Measurements from ENCODE around the gene RREB1.

Gene RREB1

GRCh38 chr6:7257521-7258230 lies 149.9 kb downstream of the RREB1 start:
- TF ChIP-seq CTCF (IDR thresholded peaks at IDR 0.05), result no peak
- Histone ChIP-seq H3K36me3 (no peaks in the 10 kb centered on the region), H3K4me3 (ENCODE audit: low read depth in 1 of 2, low read length in 1 of 2) (no peak overlapping the region), H3K27me3 (no peaks in the 10 kb centered on the region), H3K4me1 (ENCODE audit: control insufficient read depth in 1 of 2, insufficient read depth in 1 of 2, low read depth in 1 of 2, low read length in 1 of 2) (peaks cover 40 to 50% of the 10 kb centered on the region in 2 experiments), H3K27ac (no peak overlapping the region), H3K9me3 (no peaks in the 10 kb centered on the region)

DNA sequence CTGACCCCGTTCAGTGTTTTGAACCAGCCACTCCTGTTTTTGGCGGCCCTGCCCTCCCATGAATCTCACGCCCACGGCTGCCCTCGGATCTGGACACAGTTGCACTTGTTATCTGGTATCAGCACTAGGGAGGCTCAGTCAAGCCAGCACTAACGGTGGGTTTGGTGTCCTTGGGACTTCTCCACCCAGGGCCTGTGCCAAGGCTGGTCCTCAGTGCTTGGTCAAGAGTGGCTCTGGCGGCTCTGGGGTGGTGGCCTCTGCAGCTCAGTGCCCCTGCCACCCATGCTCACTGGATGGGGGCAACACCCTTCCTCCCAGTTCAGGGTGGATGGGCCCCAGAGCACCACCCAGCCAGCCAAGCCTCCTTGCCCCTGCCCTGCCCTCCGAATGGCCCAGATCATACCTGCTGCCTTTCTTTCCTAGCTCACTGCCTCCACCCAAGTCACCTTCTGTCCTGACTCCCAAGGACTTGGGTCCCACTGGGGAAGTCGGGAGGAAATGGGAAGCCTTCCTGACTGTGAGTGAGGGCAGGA lies 150.5 kb downstream of the RREB1 start:
- Histone ChIP-seq H3K27ac (no peak overlapping the region), H3K9me3 (no peaks in the 10 kb centered on the region), H3K36me3 (no peaks in the 10 kb centered on the region), H3K4me3 (ENCODE audit: low read depth in 1 of 2, low read length in 1 of 2) (no peak overlapping the region), H3K4me1 (ENCODE audit: control insufficient read depth in 1 of 2, insufficient read depth in 1 of 2, low read depth in 1 of 2, low read length in 1 of 2) (peaks cover 46 to 56% of the 10 kb centered on the region in 2 experiments), H3K27me3 (no peaks in the 10 kb centered on the region)
- TF ChIP-seq CTCF (IDR thresholded peaks at IDR 0.05), result no peak

DNA sequence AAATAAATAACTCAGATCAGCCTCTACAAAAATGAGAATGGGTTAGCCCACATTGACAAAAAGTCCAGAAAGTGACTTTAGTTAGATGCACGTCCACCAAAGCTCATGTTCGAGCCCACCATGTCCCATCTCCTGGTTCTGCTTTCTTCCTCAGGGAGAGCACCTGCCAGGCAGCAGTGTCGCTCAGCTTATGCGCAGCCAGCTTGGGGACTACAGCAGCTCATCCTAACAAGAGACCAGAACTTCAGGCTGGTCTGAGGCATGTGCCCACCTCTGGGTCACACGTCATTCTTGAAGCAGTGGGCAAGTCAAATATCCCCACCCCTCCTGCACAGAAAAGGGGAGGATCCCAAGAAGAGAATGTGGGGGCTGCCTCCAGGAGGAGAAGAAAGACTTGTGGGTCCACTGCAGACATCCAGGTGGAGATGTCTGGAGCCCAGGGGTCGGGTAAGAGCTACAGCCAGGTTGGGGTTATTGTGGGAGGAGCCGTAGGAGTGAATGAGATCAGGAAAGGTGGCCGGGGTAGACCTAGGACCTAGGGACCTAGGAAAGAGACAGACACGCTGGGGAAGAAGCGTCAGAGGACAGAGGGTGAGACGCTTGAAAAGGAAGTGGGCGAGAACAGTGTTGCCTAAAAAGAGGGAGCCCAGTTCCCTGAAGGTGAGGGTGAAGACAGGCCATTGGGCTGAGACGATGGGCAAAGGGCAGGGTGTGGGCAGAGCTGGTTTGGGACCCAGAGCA lies 152.7 kb downstream of the RREB1 start:
- Histone ChIP-seq H3K4me1 (ENCODE audit: control insufficient read depth in 1 of 2, insufficient read depth in 1 of 2, low read depth in 1 of 2, low read length in 1 of 2) (peaks cover 38 to 51% of the 10 kb centered on the region in 2 experiments), H3K27ac (peak overlapping the region; percentile 93), H3K4me3 (ENCODE audit: low read depth in 1 of 2, low read length in 1 of 2) (peak overlapping the region; percentile 67 to 77), H3K36me3 (no peaks in the 10 kb centered on the region), H3K27me3 (no peaks in the 10 kb centered on the region), H3K9me3 (no peaks in the 10 kb centered on the region)
- no peak for TF ChIP-seq CTCF (IDR thresholded peaks at IDR 0.05)

DNA sequence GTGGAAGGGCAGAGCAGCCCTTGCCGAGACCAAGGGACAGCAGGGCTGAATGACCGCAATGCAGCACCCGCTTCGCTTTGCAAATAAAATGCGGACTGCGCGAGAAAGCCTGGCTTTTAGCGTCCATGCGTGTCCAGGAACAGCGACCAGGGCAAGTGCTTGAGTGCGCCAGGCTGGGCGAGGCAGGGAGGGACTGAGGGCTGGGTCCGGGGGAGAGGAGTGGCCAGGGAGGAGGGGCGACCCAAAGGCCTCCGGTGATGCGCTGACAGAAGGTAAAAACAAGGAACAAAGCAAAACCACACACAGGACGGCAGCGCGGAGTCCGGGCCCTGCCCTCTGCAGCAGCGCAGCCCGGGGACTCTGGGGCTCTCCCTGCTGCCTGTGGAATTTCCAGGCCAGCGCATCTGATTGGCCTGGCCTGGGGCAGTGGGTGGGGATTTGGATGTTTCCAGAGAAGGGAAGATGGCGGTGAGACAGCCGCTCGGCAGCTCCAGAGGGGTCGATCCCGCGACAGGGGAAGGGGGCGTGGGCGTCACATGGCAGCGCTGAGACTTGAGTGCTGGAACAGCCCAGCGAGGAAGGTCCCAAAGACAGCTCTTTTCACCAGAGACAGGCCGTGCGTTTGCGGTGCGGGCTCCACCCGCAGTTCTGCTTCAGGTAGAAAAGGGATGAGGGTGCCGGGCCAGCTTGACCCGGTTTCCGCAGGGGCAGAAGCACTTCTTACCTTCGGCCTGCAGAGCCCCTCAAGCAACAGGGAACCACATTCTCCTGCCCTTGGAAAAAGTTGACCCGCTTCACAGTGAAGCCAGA lies 153.5 kb downstream of the RREB1 start:
- H3K27ac ChIP-seq, result peak overlapping the region; percentile 93

More for the DNA sequence above, 153.5 kb downstream of the RREB1 start:
- Histone ChIP-seq H3K4me3 (ENCODE audit: low read depth in 1 of 2, low read length in 1 of 2) (peak overlapping the region; percentile 67 to 77), H3K9me3 (no peaks in the 10 kb centered on the region), H3K27me3 (no peaks in the 10 kb centered on the region), H3K36me3 (no peaks in the 10 kb centered on the region), H3K4me1 (ENCODE audit: control insufficient read depth in 1 of 2, insufficient read depth in 1 of 2, low read depth in 1 of 2, low read length in 1 of 2) (peaks cover 35 to 43% of the 10 kb centered on the region in 2 experiments)
- TF ChIP-seq CTCF (IDR thresholded peaks at IDR 0.05), result peak; percentile 26
